ENCODE measurements around the gene MAK. TPM values are rescaled to one million over a fixed set of nuclear protein-coding genes. Genes with fewer than 3 reads are reported as not detected.

The MAK gene
- total RNA-seq, 1 experiment from 2014 or later: 0.22 TPM

DNA sequence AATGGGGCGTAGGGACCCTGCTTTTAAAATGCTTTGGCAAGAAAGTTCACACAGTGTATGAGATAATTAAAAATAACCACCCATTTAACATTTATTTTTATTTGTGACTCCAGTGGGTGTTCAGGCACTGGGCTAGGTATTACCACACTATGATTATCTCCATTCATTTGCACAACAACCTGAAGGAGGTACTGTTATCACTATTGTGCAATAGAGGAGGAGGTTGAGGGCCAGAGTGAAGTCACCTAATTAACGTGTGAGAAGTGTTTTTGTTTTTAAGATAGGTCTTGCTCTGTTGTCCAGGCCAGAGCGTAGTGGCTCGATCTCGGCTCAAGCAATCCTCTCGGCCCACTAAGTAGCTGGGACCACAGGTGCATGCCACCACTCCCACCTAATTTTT lies 29.2 kb downstream of the MAK start:
- intact Hi-C loops (cut with micrococcal nuclease): no loop called here
- ChIA-PET POLR2A (interaction anchor here (0.6 kb wide), 1 partner anchor 282 kb away, joined by 3 read pairs; no protein-coding TSS in a partner anchor), CTCF (no interaction called here), RAD21 (ENCODE audit: low non-redundant PET in 1 of 2, low total read pairs in 2 of 2, uncharacterized antibody in 2 of 2, unreplicated experiment in 2 of 2) (no interaction called here)
- TF ChIP-seq CEBPB (IDR thresholded peaks at IDR 0.05; ENCODE audit: low read depth) (peak; percentile 65), SP1 (IDR thresholded peaks at IDR 0.05; ENCODE audit: low read depth) (no peak), POLR2AphosphoS5 (IDR thresholded peaks at IDR 0.05; ENCODE audit: low read depth, low read length) (no peak)
- TF ChIP-seq, protein P1, sequence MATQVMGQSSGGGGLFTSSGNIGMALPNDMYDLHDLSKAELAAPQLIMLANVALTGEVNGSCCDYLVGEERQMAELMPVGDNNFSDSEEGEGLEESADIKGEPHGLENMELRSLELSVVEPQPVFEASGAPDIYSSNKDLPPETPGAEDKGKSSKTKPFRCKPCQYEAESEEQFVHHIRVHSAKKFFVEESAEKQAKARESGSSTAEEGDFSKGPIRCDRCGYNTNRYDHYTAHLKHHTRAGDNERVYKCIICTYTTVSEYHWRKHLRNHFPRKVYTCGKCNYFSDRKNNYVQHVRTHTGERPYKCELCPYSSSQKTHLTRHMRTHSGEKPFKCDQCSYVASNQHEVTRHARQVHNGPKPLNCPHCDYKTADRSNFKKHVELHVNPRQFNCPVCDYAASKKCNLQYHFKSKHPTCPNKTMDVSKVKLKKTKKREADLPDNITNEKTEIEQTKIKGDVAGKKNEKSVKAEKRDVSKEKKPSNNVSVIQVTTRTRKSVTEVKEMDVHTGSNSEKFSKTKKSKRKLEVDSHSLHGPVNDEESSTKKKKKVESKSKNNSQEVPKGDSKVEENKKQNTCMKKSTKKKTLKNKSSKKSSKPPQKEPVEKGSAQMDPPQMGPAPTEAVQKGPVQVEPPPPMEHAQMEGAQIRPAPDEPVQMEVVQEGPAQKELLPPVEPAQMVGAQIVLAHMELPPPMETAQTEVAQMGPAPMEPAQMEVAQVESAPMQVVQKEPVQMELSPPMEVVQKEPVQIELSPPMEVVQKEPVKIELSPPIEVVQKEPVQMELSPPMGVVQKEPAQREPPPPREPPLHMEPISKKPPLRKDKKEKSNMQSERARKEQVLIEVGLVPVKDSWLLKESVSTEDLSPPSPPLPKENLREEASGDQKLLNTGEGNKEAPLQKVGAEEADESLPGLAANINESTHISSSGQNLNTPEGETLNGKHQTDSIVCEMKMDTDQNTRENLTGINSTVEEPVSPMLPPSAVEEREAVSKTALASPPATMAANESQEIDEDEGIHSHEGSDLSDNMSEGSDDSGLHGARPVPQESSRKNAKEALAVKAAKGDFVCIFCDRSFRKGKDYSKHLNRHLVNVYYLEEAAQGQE (IDR thresholded peaks at IDR 0.05; ENCODE audit: low read depth): no peak
- no peak overlapping the region for H3K4me2 ChIP-seq (ENCODE audit: low read length)
- BruUV-seq (replicated peaks): no TSS peak
- no peak overlapping the region for H3K4me3 ChIP-seq (replicated peaks in 1 of 2; ENCODE audit: low read depth in 1 of 2, low read length in 2 of 2)
- no peak for DNase-seq (ENCODE audit: low read depth, low spot score)
- H3K27me3 ChIP-seq (ENCODE audit: insufficient read depth, low read length): no peaks in the 10 kb centered on the region
- no peaks in the 10 kb centered on the region for H3K9me2 ChIP-seq (ENCODE audit: insufficient read depth)
- no peaks in the 10 kb centered on the region for H3K9me3 ChIP-seq (ENCODE audit: control insufficient read depth in 1 of 2, insufficient read depth in 1 of 2, low read depth in 1 of 2, low read length in 2 of 2)
- H3K36me3 ChIP-seq (ENCODE audit: control insufficient read depth in 1 of 2, insufficient read depth in 2 of 2, low read length in 2 of 2): no peaks in the 10 kb centered on the region
- H3K79me2 ChIP-seq (ENCODE audit: insufficient read depth, low read length): no peaks in the 10 kb centered on the region
- no peak overlapping the region for H3K9ac ChIP-seq (ENCODE audit: low read length)
- no peaks in the 10 kb centered on the region for H3K4me1 ChIP-seq (ENCODE audit: control insufficient read depth in 1 of 2, insufficient read depth in 2 of 2, low read length in 2 of 2)
- no peaks in the 10 kb centered on the region for H4K20me1 ChIP-seq (ENCODE audit: insufficient read depth)
- no peak overlapping the region for H2AFZ ChIP-seq (ENCODE audit: low read depth, low read length, poor library complexity, severe bottlenecking)
- ATAC-seq: no peak
- no peak overlapping the region for H3K27ac ChIP-seq (ENCODE audit: low read depth, low read length)

DNA sequence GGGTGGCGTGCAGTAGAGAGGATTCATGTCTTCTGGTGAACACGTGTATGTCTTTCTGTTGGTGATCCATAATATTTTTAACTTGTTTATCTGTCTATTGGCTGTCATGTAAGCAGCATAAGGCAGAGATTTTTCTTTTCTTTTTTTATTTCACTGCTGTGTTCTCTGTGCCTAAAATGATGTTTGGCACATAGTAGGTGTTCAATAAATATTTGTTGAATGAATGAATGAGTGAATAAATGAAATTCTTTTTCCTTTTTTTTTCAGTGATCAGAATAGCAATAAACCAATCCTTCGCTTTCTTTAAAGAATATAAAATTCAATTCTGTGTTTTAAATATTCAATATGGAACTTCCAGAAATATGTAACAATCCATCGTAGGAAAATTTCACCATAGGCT lies 30.0 kb downstream of the MAK start:
- H3K9me3 ChIP-seq (ENCODE audit: control insufficient read depth in 1 of 2, insufficient read depth in 1 of 2, low read depth in 1 of 2, low read length in 2 of 2): no peaks in the 10 kb centered on the region
- intact Hi-C loops (cut with micrococcal nuclease): no loop called here
- ATAC-seq: no peak
- TF ChIP-seq, protein P2, sequence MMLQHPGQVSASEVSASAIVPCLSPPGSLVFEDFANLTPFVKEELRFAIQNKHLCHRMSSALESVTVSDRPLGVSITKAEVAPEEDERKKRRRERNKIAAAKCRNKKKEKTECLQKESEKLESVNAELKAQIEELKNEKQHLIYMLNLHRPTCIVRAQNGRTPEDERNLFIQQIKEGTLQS (IDR thresholded peaks at IDR 0.05): no peak
- TF ChIP-seq TCF7L2 (IDR thresholded peaks at IDR 0.05; ENCODE audit: borderline replicate concordance, extremely low read depth, insufficient read depth, insufficient read length) (no peak), YY1 (IDR thresholded peaks at IDR 0.05; ENCODE audit: extremely low read depth, insufficient replicate concordance, low read depth, low read length) (no peak), EZH2phosphoT487 (IDR thresholded peaks at IDR 0.05; ENCODE audit: borderline replicate concordance) (no peak), POLR2A (IDR thresholded peaks at IDR 0.05; ENCODE audit: borderline replicate concordance, extremely low read depth, insufficient read depth, insufficient read length) (no peak), JUND (IDR thresholded peaks at IDR 0.05) (no peak), EZH2 (IDR thresholded peaks at IDR 0.05) (no peak)
- TF ChIP-seq, protein P3, sequence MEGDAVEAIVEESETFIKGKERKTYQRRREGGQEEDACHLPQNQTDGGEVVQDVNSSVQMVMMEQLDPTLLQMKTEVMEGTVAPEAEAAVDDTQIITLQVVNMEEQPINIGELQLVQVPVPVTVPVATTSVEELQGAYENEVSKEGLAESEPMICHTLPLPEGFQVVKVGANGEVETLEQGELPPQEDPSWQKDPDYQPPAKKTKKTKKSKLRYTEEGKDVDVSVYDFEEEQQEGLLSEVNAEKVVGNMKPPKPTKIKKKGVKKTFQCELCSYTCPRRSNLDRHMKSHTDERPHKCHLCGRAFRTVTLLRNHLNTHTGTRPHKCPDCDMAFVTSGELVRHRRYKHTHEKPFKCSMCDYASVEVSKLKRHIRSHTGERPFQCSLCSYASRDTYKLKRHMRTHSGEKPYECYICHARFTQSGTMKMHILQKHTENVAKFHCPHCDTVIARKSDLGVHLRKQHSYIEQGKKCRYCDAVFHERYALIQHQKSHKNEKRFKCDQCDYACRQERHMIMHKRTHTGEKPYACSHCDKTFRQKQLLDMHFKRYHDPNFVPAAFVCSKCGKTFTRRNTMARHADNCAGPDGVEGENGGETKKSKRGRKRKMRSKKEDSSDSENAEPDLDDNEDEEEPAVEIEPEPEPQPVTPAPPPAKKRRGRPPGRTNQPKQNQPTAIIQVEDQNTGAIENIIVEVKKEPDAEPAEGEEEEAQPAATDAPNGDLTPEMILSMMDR (IDR thresholded peaks at IDR 0.05 in 2 of 3, conservative IDR thresholded peaks at IDR 0.05 in 1 of 3; ENCODE audit: borderline replicate concordance in 1 of 3, insufficient read depth in 1 of 3, low read depth in 2 of 3, low read length in 2 of 3): no peak

More for the DNA sequence above, 30.0 kb downstream of the MAK start:
- Histone ChIP-seq H3K27ac (ENCODE audit: low read depth, low read length) (no peak overlapping the region), H3K9me2 (ENCODE audit: insufficient read depth) (no peaks in the 10 kb centered on the region), H3K36me3 (ENCODE audit: control insufficient read depth in 1 of 2, insufficient read depth in 2 of 2, low read length in 2 of 2) (no peaks in the 10 kb centered on the region), H4K20me1 (ENCODE audit: insufficient read depth) (no peaks in the 10 kb centered on the region), H3K9ac (ENCODE audit: low read length) (no peak overlapping the region), H3K4me1 (ENCODE audit: control insufficient read depth in 1 of 2, insufficient read depth in 2 of 2, low read length in 2 of 2) (no peaks in the 10 kb centered on the region), H3K27me3 (ENCODE audit: insufficient read depth, low read length) (no peaks in the 10 kb centered on the region), H3K79me2 (ENCODE audit: insufficient read depth, low read length) (no peaks in the 10 kb centered on the region), H3K4me3 (replicated peaks in 1 of 2; ENCODE audit: low read depth in 1 of 2, low read length in 2 of 2) (no peak overlapping the region), H2AFZ (ENCODE audit: low read depth, low read length, poor library complexity, severe bottlenecking) (no peak overlapping the region), H3K4me2 (ENCODE audit: low read length) (no peak overlapping the region)
- no TSS peak for BruUV-seq (replicated peaks)
- CTCF ChIA-PET: no interaction called here
- RAD21 ChIA-PET (ENCODE audit: low non-redundant PET in 1 of 2, low total read pairs in 2 of 2, uncharacterized antibody in 2 of 2, unreplicated experiment in 2 of 2): no interaction called here
- DNase-seq (ENCODE audit: low read depth, low spot score): no peak
- POLR2A ChIA-PET: no interaction called here
